Left renal pelvis (tissue), 4 donors: ENCODE results near the gene UFD1. TPM values are rescaled to one million over a fixed set of nuclear protein-coding genes. Genes with fewer than 3 reads are reported as not detected.
A peak's percentile ranks its signal among the peaks of the same experiment; 100 is the strongest.

ENCODE experiments used
- DNase-seq, 4 donors: peaks; one replicate each; pipeline ENCODE4 v3.0.0-alpha.2; 2013; ENCODE audit warnings: low read depth in 4 of 4, low spot score in 3 of 4
- polyA plus RNA-seq, 4 donors: library from polyadenylated mRNA; unstranded; fragments of 120-200 nt; gene quantifications; one replicate each; pipeline ENCODE4 v1.2.1, GENCODE V29; 2013; ENCODE audit not compliant: insufficient read length in 4 of 4

Gene UFD1, protein sequence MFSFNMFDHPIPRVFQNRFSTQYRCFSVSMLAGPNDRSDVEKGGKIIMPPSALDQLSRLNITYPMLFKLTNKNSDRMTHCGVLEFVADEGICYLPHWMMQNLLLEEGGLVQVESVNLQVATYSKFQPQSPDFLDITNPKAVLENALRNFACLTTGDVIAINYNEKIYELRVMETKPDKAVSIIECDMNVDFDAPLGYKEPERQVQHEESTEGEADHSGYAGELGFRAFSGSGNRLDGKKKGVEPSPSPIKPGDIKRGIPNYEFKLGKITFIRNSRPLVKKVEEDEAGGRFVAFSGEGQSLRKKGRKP
- polyA plus RNA-seq = 10 to 100 TPM; 47.5 to 75.4 (median 61.7) TPM

DNA sequence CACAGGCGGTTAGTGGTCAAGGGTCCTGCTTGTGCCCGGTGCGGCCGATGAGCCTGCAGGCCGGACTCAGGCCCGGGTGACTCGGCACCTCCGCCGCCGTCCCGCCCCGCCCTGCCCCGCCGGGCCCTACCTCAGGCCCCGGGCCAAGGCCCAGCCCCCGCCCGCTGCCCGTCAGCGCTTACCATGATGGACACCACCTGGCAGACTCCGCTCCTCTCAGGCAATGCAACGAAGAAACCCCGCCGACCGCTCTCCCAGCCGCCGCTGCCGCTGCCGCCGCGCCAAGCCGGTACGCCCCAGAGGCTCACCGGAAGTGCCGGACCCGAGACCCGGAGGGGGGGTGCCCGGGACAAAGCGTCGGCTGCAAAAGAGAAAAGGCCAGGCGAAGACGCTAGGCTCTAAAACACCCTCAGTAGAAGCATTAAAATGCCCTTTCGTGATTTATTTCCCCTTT, at the start of gene UFD1:
Gene UFD1 (minus strand): TSS at position 293 of the 454 bp plus-strand sequence. CDS start 108 bp downstream, at position 185.
- DNase-seq = peak in 1 of 4 donors; percentile 54

DNA sequence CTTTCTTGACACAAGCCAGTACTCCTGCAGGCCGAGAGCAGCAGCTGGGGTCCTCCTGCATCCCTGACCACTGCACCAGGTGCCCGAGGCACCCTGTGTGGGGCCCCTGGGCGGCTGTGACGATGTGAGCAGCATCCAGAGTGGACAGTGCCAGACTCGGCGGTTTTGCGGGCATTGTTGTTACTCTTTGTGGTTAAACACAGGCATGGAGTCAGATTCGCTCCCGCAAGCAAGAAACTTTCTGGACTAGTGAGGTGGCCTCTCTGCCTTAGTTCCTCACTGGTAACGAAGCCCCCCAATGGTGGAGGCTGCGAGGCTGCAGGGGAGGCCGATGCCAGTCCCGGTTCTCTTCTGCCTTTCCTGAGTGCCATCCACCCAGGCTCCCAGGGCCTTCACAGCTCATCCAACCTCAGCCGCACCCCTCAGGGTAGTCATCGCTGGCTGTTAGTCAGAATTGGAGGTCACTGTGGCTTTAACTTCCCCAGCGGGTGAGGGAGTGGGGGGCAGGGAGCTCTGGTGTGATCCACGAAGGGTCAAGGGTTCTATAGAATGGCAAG, 48.9 kb upstream of the UFD1 start:
- DNase-seq = no peak

DNA sequence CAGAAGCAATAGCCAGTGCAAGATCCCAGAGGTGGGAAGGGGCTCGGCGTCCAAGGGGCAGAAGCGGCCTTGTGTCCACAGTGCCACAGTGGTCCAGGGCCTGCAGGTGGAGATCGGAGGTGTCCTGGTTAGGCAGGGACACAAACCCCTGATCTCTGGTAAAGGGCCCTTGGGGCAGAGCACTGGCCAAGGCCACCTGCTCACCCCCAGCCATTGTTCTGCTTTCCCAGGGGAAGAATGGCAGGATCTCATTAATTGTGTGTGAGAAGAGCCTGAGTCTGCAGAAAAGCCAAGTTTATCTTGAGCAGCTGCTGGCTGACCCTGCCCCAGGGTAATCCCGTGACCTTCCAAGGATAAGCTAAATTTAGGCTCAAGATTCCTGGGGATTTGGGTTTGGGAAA, 48.3 kb upstream of the UFD1 start:
- no peak for DNase-seq

DNA sequence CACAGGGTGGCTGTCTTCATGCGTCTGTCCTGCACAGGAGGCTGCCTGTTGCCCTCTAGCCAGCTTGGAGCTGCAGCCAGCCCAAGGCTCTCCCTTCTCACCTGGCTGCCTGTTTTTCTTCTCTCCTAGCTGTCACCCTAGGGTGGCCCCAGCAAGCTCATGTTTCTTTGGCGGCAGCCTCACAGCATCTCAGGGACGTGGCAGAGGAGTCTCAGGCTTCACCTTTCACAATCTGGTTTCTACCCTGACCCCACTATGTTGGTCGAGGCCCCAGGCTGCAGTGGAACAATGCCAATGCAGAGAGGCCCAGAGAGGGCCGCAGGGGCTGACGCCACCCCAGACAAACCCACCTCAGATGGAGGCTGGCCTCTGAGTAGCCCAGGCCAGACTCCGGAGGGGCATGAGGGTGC, 47.7 kb upstream of the UFD1 start:
- DNase-seq = no peak

DNA sequence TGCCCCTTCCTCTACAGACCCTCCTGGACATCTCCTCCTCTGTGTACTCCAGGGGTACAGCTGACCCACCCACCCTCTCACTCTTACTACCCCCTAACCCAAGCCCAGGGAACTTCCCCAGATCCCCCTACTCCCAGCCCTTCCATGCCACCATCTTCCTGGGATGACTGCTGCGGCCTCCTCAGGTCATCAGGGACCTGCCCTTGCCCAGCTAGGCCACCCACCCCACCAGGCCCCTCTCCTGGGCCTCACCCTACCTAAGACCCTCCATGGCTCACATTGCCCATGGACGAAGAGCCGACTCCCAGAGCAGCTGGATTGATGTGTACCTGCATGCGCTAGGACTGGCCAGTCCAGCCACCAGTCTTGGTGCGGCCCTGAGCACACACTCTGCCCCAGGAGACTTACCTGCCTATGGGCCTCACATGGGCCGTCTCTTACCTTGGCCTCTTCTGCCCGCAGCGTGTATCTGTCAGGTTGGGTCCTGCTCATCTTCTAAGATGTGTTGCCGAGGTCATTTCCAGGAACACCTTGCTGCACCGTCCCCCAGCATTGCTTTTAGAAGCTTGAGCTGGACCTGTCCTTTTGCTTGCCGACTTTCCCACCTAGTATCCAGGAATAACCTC, 47.2 kb upstream of the UFD1 start:
- DNase-seq = no peak

DNA sequence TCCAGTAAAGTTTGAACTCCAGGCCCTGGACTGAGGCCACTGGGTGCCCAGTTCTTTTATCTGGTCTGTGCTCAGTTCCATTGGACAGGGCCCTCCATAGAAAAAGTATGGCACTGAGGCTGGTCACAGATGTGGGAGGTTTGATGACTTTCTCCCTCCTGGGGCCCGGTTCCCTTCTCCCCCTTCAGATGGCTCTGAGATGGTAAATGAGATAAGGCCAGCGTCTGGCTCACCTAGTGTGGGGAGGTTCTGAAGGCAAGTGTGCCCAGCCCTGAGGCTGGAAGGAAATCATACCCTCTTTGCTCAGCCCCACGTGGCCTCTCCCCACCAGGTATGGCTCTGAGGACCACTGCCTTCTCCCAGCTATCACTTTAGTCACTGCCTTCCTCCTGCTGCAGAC, 46.7 kb upstream of the UFD1 start:
- DNase-seq = no peak

DNA sequence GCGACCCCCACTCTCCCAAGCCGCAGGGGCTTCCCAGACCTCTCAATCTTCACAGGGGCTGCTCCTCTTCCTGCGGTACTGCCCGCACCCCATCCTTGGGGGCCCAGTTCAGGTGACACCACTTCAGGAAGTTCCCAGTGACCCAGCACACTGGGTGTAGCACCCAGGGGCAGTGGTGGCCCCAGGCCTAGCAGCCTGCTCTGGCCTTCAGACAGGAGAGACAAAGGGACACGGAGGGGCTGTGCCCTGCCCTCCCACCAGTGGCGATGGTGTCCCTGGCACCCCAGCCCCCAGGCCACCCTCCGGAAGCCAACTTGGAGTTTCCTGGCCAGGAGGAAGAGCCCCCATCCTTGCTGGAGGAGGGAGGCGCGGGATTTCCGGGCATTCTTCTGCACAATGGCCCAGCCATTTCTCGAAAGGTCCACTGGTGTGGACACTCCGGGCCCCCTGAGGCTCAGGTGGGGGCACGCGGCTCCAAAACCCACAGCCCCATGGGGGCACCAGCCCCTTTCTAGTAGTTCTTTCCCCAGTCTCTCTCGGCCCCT, 46.2 kb upstream of the UFD1 start:
- no peak for DNase-seq

DNA sequence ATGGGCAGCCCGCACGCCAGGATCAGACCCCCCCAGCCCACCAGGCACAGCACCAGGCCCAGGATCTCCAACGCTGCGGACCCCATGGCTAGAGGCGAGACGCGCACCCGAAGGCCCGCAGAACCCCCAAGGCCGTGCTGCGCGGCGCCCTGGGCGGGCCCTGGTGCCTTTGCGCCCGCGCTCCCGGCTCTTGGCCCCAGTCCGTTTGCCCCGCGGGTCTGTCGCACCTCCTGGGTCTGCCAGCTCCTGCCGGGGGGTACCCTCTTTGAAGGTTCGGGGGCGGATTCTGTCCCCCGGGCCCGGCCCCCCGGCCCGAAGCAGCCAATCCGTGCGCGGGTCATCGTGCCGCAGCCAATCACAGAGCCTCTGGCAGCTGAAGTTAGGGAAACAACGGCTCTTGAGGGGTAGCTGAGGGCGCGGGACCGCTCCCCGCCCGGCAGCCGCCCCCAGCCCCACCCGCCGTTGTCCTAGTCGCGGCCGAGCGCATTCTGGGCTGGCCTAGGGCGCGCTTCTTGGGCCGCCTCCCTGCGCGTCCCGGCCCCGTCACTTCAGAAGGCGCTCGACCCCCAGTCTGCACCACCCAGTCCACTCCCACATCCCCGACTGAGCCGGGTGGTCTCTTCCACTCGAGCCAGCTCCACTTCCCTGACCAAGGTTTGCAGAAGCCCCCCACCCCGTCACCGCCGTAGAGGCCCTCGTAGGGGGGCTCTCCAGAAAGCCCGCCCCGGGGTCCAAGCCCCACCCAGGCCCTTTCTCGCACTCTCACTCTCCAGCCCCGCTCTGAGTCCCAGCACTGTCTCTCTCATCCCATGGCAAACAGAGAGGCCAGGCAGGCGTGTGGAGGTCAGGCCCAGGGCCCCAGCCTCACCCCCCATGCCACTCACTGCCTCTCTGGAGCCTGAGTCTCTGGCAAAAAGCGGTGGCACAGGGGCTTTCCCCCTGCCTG, 45.5 kb upstream of the UFD1 start, which contains the start of gene CLDN5:
Gene CLDN5 (minus strand): TSS at position 241 of the 946 bp plus-strand sequence. CDS start 155 bp downstream, at position 86.
- no peak for DNase-seq

DNA sequence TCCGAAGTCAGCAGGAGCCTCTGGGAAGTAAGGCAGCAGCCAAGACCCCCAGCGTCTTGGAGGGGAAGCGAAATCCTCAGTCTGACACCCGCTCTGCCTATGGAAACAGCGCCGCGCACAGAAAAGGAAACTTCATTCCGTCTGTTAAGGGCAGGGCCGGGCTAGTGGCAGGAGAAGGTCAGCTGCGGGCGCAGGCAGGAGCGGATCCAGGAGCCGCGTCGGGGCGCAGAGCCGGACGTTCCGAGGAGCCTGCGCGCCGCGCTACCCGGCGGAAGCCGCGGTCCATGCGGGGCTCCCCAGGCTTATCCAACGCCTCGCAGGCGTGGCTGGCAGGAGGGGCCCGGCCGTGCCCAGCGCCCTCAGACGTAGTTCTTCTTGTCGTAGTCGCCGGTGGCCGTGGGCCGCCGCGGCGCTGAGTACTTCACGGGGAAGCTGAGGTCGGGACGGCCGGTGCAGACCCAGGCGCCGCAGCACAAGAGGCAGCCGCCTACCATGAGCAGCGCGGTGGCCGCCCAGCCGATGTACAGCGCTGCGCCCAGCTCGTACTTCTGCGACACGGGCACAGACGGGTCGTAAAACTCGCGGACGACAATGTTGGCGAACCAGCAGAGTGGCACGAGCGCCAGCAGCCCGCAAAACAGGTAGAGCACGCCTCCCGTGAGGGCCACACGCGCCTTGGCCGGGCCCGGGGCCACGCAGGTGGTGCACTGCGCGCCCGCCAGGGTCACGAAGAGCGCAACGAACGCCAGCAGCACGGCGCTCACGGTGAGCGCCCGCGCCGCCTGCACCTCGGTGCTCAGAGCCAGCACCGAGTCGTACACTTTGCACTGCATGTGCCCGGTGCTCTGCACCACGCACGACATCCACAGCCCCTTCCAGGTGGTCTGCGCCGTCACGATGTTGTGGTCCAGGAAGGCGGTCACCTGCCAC, 44.5 kb upstream of the UFD1 start:
- DNase-seq = no peak

DNA sequence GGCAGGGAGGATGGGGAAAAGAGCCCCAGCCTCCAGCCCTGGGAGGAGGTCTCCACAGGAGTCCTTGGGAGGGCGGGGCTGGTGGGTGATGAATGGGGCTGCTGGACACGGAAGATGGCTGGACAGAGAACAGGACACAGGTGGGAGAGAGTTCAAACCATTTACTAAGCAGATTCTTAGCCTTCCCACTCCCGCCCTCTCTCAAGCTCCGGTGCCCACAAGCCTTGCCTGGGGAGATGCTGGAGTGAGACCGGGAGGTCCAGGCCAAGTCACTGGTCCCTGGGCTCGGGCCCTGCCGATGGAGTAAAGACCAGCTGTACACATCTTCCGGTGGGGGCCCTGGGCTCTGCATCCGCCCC, 43.9 kb upstream of the UFD1 start:
- DNase-seq = no peak

DNA sequence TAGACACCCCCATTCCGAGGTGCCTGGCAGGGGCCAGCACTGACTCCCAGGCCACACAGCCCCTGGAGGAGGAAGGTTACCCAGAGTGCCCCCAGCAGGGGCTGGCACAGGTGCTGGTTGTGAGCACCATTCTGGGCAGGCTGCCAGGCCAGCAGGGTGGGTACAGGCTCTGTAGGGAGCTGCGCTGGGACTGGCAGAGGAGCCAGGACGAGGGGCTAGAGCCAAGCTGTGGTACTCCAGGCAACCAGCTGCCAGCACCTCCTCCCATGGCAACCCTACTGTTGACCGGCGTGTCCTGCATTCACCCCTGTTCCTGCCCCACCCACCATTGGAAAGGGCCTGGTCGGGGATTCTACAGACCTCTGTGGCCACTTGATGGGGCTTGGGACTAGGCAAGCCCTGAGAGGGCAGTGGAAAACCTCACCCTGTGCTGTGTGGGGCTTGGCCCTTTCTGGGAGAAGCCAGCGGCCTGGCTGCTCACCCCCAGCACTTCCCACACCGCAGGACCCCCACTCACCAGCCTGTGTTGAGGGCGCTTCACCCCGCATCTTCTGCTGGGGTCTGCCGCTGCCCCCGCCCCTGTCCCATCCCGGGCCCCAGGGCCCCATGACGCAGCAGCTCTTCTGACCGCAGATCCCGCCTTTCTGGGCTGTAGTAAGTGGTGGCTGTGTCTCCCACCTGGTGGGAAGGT, 43.3 kb upstream of the UFD1 start:
- no peak for DNase-seq

DNA sequence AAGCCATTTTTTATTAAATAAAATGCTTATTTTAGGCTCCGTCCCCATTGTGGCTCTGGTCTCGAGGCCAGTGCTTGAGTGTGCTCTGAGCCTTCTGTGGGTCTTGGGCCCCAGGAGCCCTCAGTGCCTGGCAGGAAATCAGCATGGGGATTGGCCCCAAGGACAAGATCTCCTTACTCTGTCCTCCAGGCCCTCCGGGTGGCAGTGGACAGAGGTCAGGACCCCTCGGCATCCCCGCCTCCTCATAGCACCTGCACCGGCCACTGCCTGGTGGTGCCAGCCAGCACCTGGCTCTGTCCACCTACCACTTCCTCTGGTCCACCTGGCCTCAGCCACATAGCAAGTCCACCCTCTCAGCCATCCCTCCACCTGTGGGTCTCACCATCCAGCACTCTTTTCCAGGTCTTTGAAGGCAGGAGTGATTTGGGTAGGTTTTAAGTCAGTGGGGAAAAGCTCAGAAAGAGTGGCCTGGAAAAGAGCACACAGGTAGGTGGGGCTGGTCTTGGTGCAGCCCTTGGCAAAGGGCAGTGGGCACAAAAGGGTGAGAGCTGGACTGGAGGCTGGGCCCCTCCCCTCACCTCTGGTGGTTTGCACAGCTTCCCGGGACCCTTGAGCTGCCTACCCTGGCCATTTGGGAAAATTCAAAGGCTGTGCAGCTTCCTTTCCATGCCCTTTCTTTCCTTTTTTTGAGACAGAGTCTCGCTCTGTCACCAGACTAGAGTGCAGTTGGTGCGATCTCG, 41.7 kb upstream of the UFD1 start:
- DNase-seq = no peak

DNA sequence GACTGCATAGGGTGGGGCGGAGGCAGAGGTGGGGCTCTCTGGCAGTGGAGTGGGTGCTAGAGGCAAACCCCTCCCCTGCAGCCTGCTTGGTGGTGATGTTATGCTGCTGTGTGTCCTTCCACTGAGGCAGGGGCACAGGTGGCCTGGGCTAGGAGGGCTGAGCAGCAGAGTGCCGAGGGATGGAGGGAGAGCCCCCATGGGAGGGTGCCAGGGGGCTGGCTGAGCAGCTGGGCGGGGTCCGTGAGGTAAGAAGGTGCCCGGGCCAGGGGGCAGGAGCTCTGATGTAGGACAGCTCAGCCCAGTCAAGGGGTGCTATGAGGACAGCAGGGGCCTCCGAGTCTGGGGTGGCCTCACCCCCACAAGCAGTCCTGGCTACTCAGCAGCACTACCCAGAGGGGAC, 41.0 kb upstream of the UFD1 start:
- no peak for DNase-seq

DNA sequence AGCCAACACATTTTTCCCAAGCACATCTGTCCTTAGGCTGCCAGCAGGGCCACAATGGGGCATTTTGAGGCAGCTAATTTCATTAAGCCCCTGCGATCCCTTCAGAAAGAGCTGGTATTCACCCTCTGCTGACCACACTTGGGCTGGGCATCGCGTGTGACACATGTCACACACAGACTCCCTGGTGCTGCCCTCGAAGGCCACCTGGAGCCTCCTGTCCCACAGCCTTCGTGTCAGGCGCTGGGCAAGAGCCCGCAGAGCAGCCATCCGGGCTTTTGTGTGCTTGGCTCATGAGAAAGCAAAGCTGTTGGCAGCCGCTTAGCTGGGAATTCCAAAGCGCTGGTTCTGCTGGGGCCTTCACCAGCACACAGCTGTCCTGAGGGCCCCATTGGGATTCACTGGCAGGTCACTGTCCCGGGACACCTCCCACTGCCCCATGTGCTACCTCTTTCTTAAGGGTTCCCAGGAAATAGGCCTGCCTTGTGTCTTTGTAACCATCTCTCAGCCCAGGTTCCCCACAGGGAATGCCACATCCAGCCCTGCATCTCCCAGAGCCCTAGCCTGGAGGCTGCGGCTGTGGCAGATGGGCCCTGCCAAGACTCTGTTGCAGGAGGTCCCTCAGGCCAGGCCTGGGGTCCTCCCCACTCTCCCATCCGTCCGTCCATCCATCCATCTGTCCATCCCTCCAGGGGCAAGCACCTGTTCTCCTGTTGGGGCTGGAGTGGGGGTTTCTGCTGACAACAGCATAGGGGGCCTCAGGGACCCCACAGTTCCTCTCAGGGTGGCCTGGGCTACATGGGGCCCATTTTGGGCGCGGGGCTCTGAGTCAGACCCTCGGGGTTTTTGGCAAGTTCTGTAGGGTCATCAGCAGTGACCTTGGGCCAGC, 40.3 kb upstream of the UFD1 start:
- DNase-seq = no peak

DNA sequence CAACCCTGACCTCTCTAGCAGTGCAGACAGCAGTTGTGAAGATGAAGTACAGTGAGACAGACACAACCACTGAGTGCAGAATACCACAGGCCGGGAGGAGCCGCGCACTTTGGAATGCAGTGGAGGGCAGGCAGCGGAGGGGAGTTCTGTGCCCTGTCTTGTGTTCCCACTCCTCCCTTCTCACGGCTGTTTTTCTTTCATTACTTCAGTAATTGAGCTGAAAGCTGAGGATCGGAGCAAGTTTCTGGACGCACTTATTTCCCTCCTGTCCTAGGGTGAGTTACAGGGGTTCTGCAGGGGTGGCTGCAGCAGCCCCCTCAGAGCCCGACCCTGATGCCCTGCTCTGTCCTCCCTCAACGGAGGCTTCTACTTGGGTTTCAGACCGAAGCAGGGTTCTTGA, 39.6 kb upstream of the UFD1 start:
- DNase-seq = peak in 1 of 4 donors; percentile 47

DNA sequence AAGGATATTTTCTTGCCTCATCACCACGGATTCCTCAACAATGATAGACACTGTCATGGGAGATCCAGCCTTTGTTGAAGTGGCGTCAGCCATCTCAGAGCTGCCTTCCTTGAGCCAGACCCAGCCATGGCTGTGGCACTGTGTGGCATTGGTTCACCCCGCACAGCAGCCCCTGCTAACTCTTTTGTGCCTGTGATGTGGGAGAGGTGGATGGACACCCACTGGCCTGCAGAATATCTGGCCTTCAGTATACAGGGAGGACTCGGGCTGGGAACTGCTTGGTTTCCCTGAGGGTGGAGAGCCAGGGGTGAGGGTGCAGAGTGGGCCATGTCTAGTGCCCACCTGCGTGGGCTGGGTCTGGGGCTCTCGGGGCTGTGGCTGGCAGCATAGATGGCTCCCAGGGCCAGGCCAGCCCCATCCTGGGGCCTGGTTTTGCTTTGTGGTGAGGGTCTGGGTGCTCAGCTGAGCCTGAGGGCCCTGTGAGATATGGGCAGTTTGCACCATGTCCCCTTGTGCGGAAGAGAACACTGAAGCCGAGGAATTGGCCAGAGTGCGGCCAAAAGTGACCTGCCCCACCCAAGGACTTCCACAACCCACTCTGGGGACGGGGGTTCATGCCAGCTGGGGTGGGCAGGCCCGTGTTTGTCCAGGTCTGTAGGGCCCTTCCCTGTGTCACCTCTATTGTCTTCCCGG, 39.1 kb upstream of the UFD1 start:
- no peak for DNase-seq

DNA sequence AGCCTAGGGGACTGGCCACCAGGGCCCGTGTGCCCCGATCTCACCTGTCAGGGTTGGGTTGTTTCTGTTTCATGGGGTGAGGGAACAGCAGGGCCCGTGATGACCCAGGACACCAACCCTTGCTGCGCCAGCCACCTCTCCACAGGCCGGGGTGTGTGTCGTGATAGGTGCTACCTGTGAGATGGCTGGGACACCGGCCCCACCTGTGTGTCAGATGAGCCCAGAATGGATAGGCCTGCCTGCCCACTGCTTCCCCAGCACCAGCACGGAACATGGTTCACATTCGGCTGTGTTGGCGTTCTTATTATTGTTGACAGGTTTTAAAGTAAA, 38.1 kb upstream of the UFD1 start:
- no peak for DNase-seq
